Mesodermal cell (in vitro differentiated cells): Measurements from ENCODE around the gene VDAC1.
"Not testable (repeated sequence)": the region's sequence is repeated elsewhere in the genome, so short reads cannot be mapped to it uniquely, and the experiment has no call there.

Experiments
- H3K27ac ChIP-seq: 2 replicates; pipeline ENCODE4 v1.7.0; 2013; ENCODE audit warnings: mild to moderate bottlenecking, low read depth, low read length, moderate library complexity; ENCODE audit not compliant: severe bottlenecking
- H3K36me3 ChIP-seq: 2 replicates; pipeline ENCODE4 v1.7.1; 2013; ENCODE audit warnings: mild to moderate bottlenecking, low read length, moderate library complexity; ENCODE audit not compliant: control insufficient read depth, insufficient read depth
- H3K4me1 ChIP-seq: one replicate; pipeline ENCODE4 v1.7.1; 2013; ENCODE audit warnings: mild to moderate bottlenecking, low read length; ENCODE audit not compliant: insufficient read depth, control insufficient read depth, poor library complexity, severe bottlenecking
- H3K4me3 ChIP-seq: 2 replicates; pipeline ENCODE4 v1.7.0; 2013; ENCODE audit warnings: low read length, control low read depth, mild to moderate bottlenecking; ENCODE audit not compliant: insufficient read depth, poor library complexity, severe bottlenecking; ENCODE audit errors: extremely low read depth
- H3K9me3 ChIP-seq: 2 replicates; pipeline ENCODE4 v1.7.1; 2013; ENCODE audit warnings: mild to moderate bottlenecking, low read length, moderate library complexity; ENCODE audit not compliant: control insufficient read depth
- WGBS, 2 experiments: methylation state at CpG; one replicate each; pipeline ENCODE4 v1.1.5; 2013; ENCODE audit warnings: missing lambda C conversion rate in 2 of 2; ENCODE audit not compliant: insufficient coverage in 2 of 2; 5-methylcytosine and 5-hydroxymethylcytosine counted together

Gene VDAC1

GRCh38 chr5:134041570-134042411 lies 37.0 kb upstream of the VDAC1 start:
- Histone ChIP-seq H3K9me3 (no peaks in the 10 kb centered on the region), H3K36me3 (no peaks in the 10 kb centered on the region), H3K4me1 (no peaks in the 10 kb centered on the region), H3K27ac (no peak overlapping the region), H3K4me3 (no peak overlapping the region)
- WGBS, 2 experiments: 90 to 92% methylated on average over 7 to 10 of the region's 11 CpGs

DNA sequence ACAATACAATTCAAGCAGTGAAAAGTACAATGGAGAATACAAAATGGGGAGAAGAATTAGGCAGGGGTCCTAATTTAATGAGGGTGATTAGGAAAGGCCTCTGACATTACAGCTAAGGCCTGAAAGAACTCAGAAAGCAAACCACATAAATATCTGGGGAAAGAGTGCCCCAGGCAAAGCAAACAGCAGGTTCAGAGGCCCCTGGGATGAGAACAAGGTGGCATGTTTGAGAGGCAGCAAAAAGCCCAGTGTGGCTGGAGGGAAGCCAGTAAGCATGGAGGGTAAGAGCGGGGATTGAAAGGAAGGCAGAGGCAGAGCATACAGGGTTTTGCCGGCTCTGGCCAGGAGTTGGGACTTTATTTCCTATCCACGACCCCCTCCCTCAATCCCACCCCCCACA lies 33.4 kb upstream of the VDAC1 start:
- WGBS, 2 experiments: 100% methylated on average over 1 of the region's 3 CpGs; no CpG with 5 or more reads in 1 of the 2 experiments

GRCh38 chr5:134037160-134037559 lies 32.4 kb upstream of the VDAC1 start:
- Histone ChIP-seq H3K9me3 (no peaks in the 10 kb centered on the region), H3K27ac (no peak overlapping the region), H3K36me3 (no peaks in the 10 kb centered on the region), H3K4me1 (no peaks in the 10 kb centered on the region), H3K4me3 (no peak overlapping the region)
- 76 to 82% methylated on average over 2 of the region's 2 CpGs for WGBS, 2 experiments

More for the DNA sequence above, 33.4 kb upstream of the VDAC1 start:
- no peak overlapping the region for H3K27ac ChIP-seq
- H3K9me3 ChIP-seq: no peaks in the 10 kb centered on the region
- no peaks in the 10 kb centered on the region for H3K4me1 ChIP-seq
- no peak overlapping the region for H3K4me3 ChIP-seq
- no peaks in the 10 kb centered on the region for H3K36me3 ChIP-seq

GRCh38 chr5:134034326-134034725 lies 29.6 kb upstream of the VDAC1 start:
- no peaks in the 10 kb centered on the region for H3K36me3 ChIP-seq
- H3K4me1 ChIP-seq: no peaks in the 10 kb centered on the region
- 92 to 94% methylated on average over 14 to 17 of the region's 18 CpGs for WGBS, 2 experiments
- no peak overlapping the region for H3K27ac ChIP-seq
- H3K4me3 ChIP-seq: no peak overlapping the region
- H3K9me3 ChIP-seq: no peaks in the 10 kb centered on the region

DNA sequence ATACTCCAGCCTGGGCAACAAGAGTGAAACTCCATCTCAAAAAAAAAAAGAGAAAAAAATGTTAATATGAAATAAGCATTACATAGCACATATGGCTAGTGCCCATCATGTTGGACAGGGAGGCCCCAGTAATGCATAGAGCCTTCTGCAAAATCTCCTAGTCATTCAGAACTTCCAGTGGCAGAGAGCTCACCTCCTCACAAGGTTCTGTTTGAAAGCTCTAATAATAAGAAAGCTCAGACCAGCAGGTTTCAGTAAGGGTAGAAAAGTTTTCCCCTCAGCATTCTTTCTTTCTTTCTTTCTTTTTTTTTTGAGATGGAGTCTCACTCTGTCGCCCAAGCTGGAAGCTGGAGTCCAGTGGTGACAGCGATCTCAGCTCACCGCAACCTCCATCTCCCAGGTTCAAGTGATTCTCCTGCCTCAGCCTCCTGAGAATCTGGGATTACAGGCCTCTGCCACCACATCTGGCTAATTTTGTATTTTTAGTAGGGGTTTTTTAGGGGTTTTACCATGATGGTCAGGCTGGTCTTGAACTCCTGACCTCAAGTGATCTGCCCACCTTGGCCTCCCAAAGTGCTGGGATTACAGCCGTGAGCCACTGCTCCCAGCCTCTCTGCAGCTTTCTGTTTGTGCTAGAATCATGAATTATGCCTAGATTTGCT lies 25.7 kb upstream of the VDAC1 start:
- H3K4me1 ChIP-seq, H3K9me3 ChIP-seq, H3K4me3 ChIP-seq, H3K27ac ChIP-seq, H3K36me3 ChIP-seq: not testable (repeated sequence)
- WGBS, 2 experiments: 82 to 88% methylated on average over 1 to 3 of the region's 4 CpGs

- no peaks in the 10 kb centered on the region for H3K4me1 ChIP-seq
- WGBS, 2 experiments: 100% methylated on average over 1 of the region's 2 CpGs
- no peak overlapping the region for H3K27ac ChIP-seq
- no peaks in the 10 kb centered on the region for H3K9me3 ChIP-seq
- no peak overlapping the region for H3K4me3 ChIP-seq
- no peaks in the 10 kb centered on the region for H3K36me3 ChIP-seq
These were observed 24.4 kb upstream of the VDAC1 start for GRCh38 chr5:134029156-134029555.

- WGBS, 2 experiments: 89 to 100% methylated on average over 2 to 3 of the region's 3 CpGs
- H3K9me3 ChIP-seq: no peaks in the 10 kb centered on the region
- H3K4me3 ChIP-seq: no peak overlapping the region
- H3K27ac ChIP-seq: no peak overlapping the region
- no peaks in the 10 kb centered on the region for H3K36me3 ChIP-seq
- H3K4me1 ChIP-seq: no peaks in the 10 kb centered on the region
These were observed 23.7 kb upstream of the VDAC1 start for GRCh38 chr5:134028496-134028895.

GRCh38 chr5:134027288-134027615 lies 22.5 kb upstream of the VDAC1 start:
- H3K9me3 ChIP-seq: no peaks in the 10 kb centered on the region
- H3K36me3 ChIP-seq: no peaks in the 10 kb centered on the region
- H3K4me1 ChIP-seq: no peaks in the 10 kb centered on the region
- WGBS, 2 experiments: 57 to 89% methylated on average over 1 to 4 of the region's 5 CpGs
- H3K4me3 ChIP-seq: no peak overlapping the region
- no peak overlapping the region for H3K27ac ChIP-seq

GRCh38 chr5:134026521-134027287 lies 21.9 kb upstream of the VDAC1 start:
- H3K27ac ChIP-seq: no peak overlapping the region
- whole genome bisulfite sequencing, 2 experiments: 49 to 81% methylated on average over 4 to 5 of the region's 6 CpGs
- no peak overlapping the region for H3K4me3 ChIP-seq
- H3K4me1 ChIP-seq: no peaks in the 10 kb centered on the region
- no peaks in the 10 kb centered on the region for H3K9me3 ChIP-seq
- no peaks in the 10 kb centered on the region for H3K36me3 ChIP-seq

DNA sequence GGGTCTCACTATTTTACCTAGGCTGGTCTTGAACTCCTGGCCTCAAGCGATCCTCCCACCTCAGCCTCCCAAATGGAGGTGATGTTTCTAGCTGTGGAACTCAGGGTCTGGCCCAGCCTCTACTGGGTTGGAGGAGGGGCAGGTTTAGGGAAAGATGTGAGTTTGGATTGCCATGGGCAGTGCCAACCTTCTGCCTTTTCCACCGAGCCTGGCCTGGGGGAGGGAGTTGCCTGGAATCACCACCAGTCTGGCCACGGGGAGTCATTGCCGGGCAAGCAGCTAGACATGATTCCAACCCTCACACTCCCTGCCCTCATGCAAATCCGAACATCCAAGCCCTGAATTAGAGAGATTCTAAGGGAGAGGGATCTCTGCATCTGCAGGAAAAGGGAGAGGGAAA lies 21.0 kb upstream of the VDAC1 start:
- WGBS, 2 experiments: 100% methylated on average over 1 of the region's 5 CpGs; no CpG with 5 or more reads in 1 of the 2 experiments
- H3K4me1 ChIP-seq: no peaks in the 10 kb centered on the region
- no peak overlapping the region for H3K4me3 ChIP-seq
- no peak overlapping the region for H3K27ac ChIP-seq
- no peaks in the 10 kb centered on the region for H3K36me3 ChIP-seq
- no peaks in the 10 kb centered on the region for H3K9me3 ChIP-seq
